Liver (tissue), 3 donors: ENCODE data around the gene FAM13C.

ENCODE experiments used
- EGR1 ChIP-seq, 2 donors: IDR thresholded peaks; 2 replicates each; pipeline ENCODE4 v1.6.1; 2016 to 2018; ENCODE audit warnings: antibody characterized with exemption in 2 of 2, low read depth in 2 of 2
- MAX ChIP-seq: IDR thresholded peaks from 2 replicates; pipeline ENCODE4 v1.6.1; 2016; ENCODE audit warnings: antibody characterized with exemption
- RXRA ChIP-seq, 2 donors: IDR thresholded peaks; 2 replicates each; pipeline ENCODE4 v1.6.1; 2017 to 2018; ENCODE audit warnings: antibody characterized with exemption in 2 of 2, mild to moderate bottlenecking in 1 of 2
- TF ChIP-seq, protein P1 (sequence below): fragments of 150-350 bp; IDR thresholded peaks from 2 replicates; pipeline ENCODE4 v1.5.1; 2017; ENCODE audit warnings: improper control_type of control experiment, low read depth, low read length; ENCODE audit not compliant: missing input control
- TF ChIP-seq, protein P2 (sequence below): IDR thresholded peaks from 2 replicates; pipeline ENCODE4 v1.6.1; 2016; ENCODE audit warnings: antibody characterized with exemption
- TF ChIP-seq, protein P3 (sequence below): IDR thresholded peaks from 2 replicates; pipeline ENCODE4 v1.6.1; 2016; ENCODE audit warnings: antibody characterized with exemption
- donor health status: healthy.
- donor health status: healthy.

DNA sequence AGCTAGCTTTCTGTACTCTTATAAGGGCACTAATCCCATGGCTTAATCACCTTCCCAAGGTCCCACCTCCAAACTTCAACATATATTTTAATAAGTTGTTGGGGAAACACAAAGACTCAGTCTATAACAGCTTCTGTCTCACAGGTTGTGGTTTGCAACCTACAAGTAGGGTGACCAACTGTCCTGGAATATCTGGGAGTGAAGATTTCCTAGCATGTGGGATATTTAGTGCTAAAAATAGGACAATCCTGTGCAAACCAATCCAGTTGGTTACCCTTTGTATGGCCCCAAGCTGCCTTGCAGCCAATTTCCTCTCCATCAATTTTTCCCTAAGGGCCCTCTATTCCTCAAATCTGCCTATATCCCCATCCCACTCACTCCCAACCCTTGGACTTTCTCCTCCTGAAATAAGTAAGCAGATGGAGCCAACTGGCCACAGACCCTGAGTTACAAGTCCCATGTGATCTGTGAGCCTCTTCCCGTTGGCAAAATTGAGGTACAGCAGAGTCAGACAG is 82.3 kb downstream of the FAM13C start:
- TF ChIP-seq, protein P1, sequence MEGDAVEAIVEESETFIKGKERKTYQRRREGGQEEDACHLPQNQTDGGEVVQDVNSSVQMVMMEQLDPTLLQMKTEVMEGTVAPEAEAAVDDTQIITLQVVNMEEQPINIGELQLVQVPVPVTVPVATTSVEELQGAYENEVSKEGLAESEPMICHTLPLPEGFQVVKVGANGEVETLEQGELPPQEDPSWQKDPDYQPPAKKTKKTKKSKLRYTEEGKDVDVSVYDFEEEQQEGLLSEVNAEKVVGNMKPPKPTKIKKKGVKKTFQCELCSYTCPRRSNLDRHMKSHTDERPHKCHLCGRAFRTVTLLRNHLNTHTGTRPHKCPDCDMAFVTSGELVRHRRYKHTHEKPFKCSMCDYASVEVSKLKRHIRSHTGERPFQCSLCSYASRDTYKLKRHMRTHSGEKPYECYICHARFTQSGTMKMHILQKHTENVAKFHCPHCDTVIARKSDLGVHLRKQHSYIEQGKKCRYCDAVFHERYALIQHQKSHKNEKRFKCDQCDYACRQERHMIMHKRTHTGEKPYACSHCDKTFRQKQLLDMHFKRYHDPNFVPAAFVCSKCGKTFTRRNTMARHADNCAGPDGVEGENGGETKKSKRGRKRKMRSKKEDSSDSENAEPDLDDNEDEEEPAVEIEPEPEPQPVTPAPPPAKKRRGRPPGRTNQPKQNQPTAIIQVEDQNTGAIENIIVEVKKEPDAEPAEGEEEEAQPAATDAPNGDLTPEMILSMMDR: no peak
- no peak for TF ChIP-seq EGR1 (IDR thresholded peaks at IDR 0.05; ENCODE audit: low read depth in 2 of 2)
- no peak for TF ChIP-seq MAX
- TF ChIP-seq, protein P2, sequence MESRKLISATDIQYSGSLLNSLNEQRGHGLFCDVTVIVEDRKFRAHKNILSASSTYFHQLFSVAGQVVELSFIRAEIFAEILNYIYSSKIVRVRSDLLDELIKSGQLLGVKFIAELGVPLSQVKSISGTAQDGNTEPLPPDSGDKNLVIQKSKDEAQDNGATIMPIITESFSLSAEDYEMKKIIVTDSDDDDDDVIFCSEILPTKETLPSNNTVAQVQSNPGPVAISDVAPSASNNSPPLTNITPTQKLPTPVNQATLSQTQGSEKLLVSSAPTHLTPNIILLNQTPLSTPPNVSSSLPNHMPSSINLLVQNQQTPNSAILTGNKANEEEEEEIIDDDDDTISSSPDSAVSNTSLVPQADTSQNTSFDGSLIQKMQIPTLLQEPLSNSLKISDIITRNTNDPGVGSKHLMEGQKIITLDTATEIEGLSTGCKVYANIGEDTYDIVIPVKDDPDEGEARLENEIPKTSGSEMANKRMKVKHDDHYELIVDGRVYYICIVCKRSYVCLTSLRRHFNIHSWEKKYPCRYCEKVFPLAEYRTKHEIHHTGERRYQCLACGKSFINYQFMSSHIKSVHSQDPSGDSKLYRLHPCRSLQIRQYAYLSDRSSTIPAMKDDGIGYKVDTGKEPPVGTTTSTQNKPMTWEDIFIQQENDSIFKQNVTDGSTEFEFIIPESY: no peak
- no peak for TF ChIP-seq RXRA (IDR thresholded peaks at IDR 0.05)
- TF ChIP-seq, protein P3, sequence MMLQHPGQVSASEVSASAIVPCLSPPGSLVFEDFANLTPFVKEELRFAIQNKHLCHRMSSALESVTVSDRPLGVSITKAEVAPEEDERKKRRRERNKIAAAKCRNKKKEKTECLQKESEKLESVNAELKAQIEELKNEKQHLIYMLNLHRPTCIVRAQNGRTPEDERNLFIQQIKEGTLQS: no peak
